Liver (tissue), 9 donors: ENCODE data around the gene FMO3. TPM values are rescaled to one million over a fixed set of nuclear protein-coding genes. Genes with fewer than 3 reads are reported as not detected.

Experiments used
- DNase-seq: peaks from one replicate; pipeline ENCODE4 v3.0.0-alpha.2; 2017; ENCODE audit warnings: low spot score
- H3K27ac ChIP-seq, 2 donors: one replicate each; pipeline ENCODE4 v1.7.0; 2013; ENCODE audit warnings: inconsistent platforms in 2 of 2, low read length in 2 of 2, control low read depth in 1 of 2, low read depth in 1 of 2, mild to moderate bottlenecking in 1 of 2
- H3K27me3 ChIP-seq, 4 donors: one replicate each; pipeline versions ENCODE4 v1.6.1 to v1.7.0; 2013; ENCODE audit warnings: low read length in 3 of 4, inconsistent platforms in 1 of 4, mild to moderate bottlenecking in 1 of 4, moderate library complexity in 1 of 4; ENCODE audit not compliant: control insufficient read depth in 4 of 4, insufficient read depth in 4 of 4
- H3K36me3 ChIP-seq, 4 donors: one replicate each; pipeline versions ENCODE4 v1.6.1 to v1.7.0; 2013; ENCODE audit warnings: low read length in 3 of 4, mild to moderate bottlenecking in 3 of 4, low read depth in 1 of 4, moderate library complexity in 1 of 4; ENCODE audit not compliant: control insufficient read depth in 4 of 4, insufficient read depth in 3 of 4
- H3K4me1 ChIP-seq, 4 donors: one replicate each; pipeline versions ENCODE4 v1.6.1 to v1.7.0; 2013; ENCODE audit warnings: low read length in 3 of 4, mild to moderate bottlenecking in 3 of 4, moderate library complexity in 1 of 4; ENCODE audit not compliant: control insufficient read depth in 4 of 4, insufficient read depth in 4 of 4
- H3K4me3 ChIP-seq, 3 donors: one replicate each; pipeline versions ENCODE4 v1.6.1 to v1.7.0; 2013; ENCODE audit warnings: low read length in 3 of 3, control low read depth in 1 of 3, low read depth in 1 of 3, mild to moderate bottlenecking in 1 of 3
- H3K9ac ChIP-seq, 2 donors: one replicate each; pipeline ENCODE4 v1.7.0; 2013; ENCODE audit warnings: low read length in 2 of 2, mild to moderate bottlenecking in 2 of 2, moderate library complexity in 2 of 2, control low read depth in 1 of 2, low read depth in 1 of 2
- H3K9me3 ChIP-seq, 4 donors: one replicate each; pipeline versions ENCODE4 v1.6.1 to v1.7.0; 2013; ENCODE audit warnings: low read length in 3 of 4; ENCODE audit not compliant: control insufficient read depth in 4 of 4
- CTCF ChIP-seq: fragments of 150-350 bp; IDR thresholded peaks from 2 replicates; pipeline ENCODE4 v1.5.1; 2017; ENCODE audit warnings: improper control_type of control experiment, low read depth, low read length; ENCODE audit not compliant: missing input control
- EGR1 ChIP-seq, 2 donors: IDR thresholded peaks; 2 replicates each; pipeline ENCODE4 v1.6.1; 2016 to 2018; ENCODE audit warnings: antibody characterized with exemption in 2 of 2, low read depth in 2 of 2
- FOXA1 ChIP-seq: IDR thresholded peaks from 2 replicates; pipeline ENCODE4 v1.6.1; 2016; ENCODE audit warnings: antibody characterized with exemption
- FOXA2 ChIP-seq: IDR thresholded peaks from 2 replicates; pipeline ENCODE4 v1.6.1; 2016; ENCODE audit warnings: antibody characterized with exemption
- GABPA ChIP-seq, 2 donors: IDR thresholded peaks in 1 of 2; conservative IDR thresholded peaks in 1 of 2; 2 replicates each; pipeline ENCODE4 v1.6.1; 2016; ENCODE audit warnings: antibody characterized with exemption in 2 of 2, mild to moderate bottlenecking in 1 of 2, moderate library complexity in 1 of 2
- HNF4A ChIP-seq, 2 donors: conservative IDR thresholded peaks; 2 replicates each; pipeline ENCODE4 v1.6.1; 2016; ENCODE audit warnings: antibody characterized with exemption in 2 of 2, mild to moderate bottlenecking in 2 of 2
- HNF4G ChIP-seq: IDR thresholded peaks from 2 replicates; pipeline ENCODE4 v1.6.1; 2016; ENCODE audit warnings: antibody characterized with exemption
- JUND ChIP-seq, 2 donors: IDR thresholded peaks; 2 replicates each; pipeline ENCODE4 v1.6.1; 2016; ENCODE audit warnings: antibody characterized with exemption in 2 of 2
- MAX ChIP-seq: IDR thresholded peaks from 2 replicates; pipeline ENCODE4 v1.6.1; 2016; ENCODE audit warnings: antibody characterized with exemption
- NR2F2 ChIP-seq: IDR thresholded peaks from 2 replicates; pipeline ENCODE4 v1.6.1; 2016; ENCODE audit warnings: antibody characterized with exemption
- RAD21 ChIP-seq, 2 donors: IDR thresholded peaks; 2 replicates each; pipeline ENCODE4 v1.6.1; 2016; ENCODE audit warnings: antibody characterized with exemption in 2 of 2, mild to moderate bottlenecking in 2 of 2
- REST ChIP-seq: IDR thresholded peaks from 2 replicates; pipeline ENCODE4 v1.6.1; 2016; ENCODE audit warnings: antibody characterized with exemption, mild to moderate bottlenecking
- RXRA ChIP-seq, 2 donors: IDR thresholded peaks; 2 replicates each; pipeline ENCODE4 v1.6.1; 2017 to 2018; ENCODE audit warnings: antibody characterized with exemption in 2 of 2, mild to moderate bottlenecking in 1 of 2
- SP1 ChIP-seq: IDR thresholded peaks from 2 replicates; pipeline ENCODE4 v1.6.1; 2018; ENCODE audit warnings: antibody characterized with exemption, mild to moderate bottlenecking
- TAF1 ChIP-seq: conservative IDR thresholded peaks from 2 replicates; pipeline ENCODE4 v1.6.1; 2016; ENCODE audit warnings: antibody characterized with exemption, mild to moderate bottlenecking
- YY1 ChIP-seq: IDR thresholded peaks from 2 replicates; pipeline ENCODE4 v1.6.1; 2016; ENCODE audit warnings: antibody characterized with exemption, mild to moderate bottlenecking
- WGBS: extraction: QIAGEN DNeasy Blood & Tissue Kit; methylation state at CpG from one replicate; pipeline ENCODE4 v1.1.7; 2013; 5-methylcytosine and 5-hydroxymethylcytosine counted together
- polyA plus RNA-seq, 2 donors: library from polyadenylated mRNA; stranded (reverse) in 1 of 2; unstranded in 1 of 2; fragments of 200-250 nt in 1 of 2; fragments of >200 nt in 1 of 2; fragmentation: Nextera tagmentation in 1 of 2; extraction: Ambion mirVana in 1 of 2; gene quantifications; one replicate each; pipeline versions ENCODE4 v1.2.1 to v1.2.3, GENCODE V29; 2013 to 2015
- total RNA-seq, 2 donors: library from RNA; depleted of rRNA; stranded (reverse); fragments of >200 nt; gene quantifications; one replicate each; pipeline ENCODE4 v1.2.3, GENCODE V29; 2014
- TF ChIP-seq, protein P1 (sequence below): IDR thresholded peaks from 2 replicates; pipeline ENCODE4 v1.6.1; 2016; ENCODE audit warnings: antibody characterized with exemption
- TF ChIP-seq, protein P2 (sequence below): IDR thresholded peaks from 2 replicates; pipeline ENCODE4 v1.6.1; 2016; ENCODE audit warnings: antibody characterized with exemption
- donor health status: healthy.
- donor health status: healthy.
- donor health status: healthy.
- donor health status: healthy.
- donor health status: healthy.

FMO3 gene
- 100 to 1,000 TPM in 1 of 2 donors, 10 to 100 TPM in 1; 11.1 to 276 TPM for total RNA-seq
- polyA plus RNA-seq, result 100 to 1,000 TPM in 1 of 2 donors, 10 to 100 TPM in 1; 99.5 to 147 TPM

DNA sequence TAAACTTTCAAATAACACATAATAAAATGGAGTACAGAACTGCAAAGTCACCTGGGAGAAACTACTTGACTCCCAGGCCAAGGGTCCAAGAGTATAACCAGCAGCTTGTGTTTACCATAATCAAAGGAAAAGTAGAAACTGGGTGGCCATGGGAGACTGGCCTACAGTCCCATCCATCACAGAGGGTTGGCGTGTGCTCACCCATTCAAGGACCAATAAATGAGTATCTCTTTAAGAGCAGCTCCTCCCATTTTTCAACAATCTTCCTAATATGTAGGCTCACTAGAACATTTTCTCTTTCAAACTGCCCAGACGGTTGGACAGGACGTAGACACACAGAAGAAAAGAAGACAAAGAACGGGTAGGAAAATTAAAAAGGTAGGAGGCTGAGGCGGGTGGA, at the start of gene FMO3:
Gene FMO3 (plus strand): TSS at position 302 of the 400 bp plus-strand sequence. CDS start 1,754 bp downstream, outside the sequence.
- no peak for DNase-seq
- 40% methylated on average over 5 of the region's 5 CpGs for WGBS

More for the DNA sequence above, at the start of gene FMO3:
- Histone ChIP-seq H3K4me1 (peaks cover 4 to 39% (median 31%) of the 10 kb centered on the region in 4 donors), H3K9ac (peak within 1 kb of the TSS; percentile 92 to 93), H3K27me3 (no peaks in the 10 kb centered on the region), H3K4me3 (peak within 1 kb of the TSS; percentile 64 to 99 (median 89)), H3K9me3 (no peaks in the 10 kb centered on the region), H3K27ac (peak within 1 kb of the TSS; percentile 56 to 73), H3K36me3 (peaks cover 0 to 2% (median 0%) of the 10 kb centered on the region in 4 donors)
- peak; percentile 34 for TF ChIP-seq MAX
- no peak for TF ChIP-seq CTCF
- peak in 1 of 2 donors; percentile 39 for TF ChIP-seq RAD21 (IDR thresholded peaks at IDR 0.05)
- TF ChIP-seq, protein P1, sequence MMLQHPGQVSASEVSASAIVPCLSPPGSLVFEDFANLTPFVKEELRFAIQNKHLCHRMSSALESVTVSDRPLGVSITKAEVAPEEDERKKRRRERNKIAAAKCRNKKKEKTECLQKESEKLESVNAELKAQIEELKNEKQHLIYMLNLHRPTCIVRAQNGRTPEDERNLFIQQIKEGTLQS, result peak; percentile 29
- no peak for TF ChIP-seq NR2F2
- TF ChIP-seq HNF4G, result peak; percentile 31
- TF ChIP-seq RXRA (IDR thresholded peaks at IDR 0.05), result peak; percentile 35 to 49
- peak; percentile 6 for TF ChIP-seq FOXA1
- TF ChIP-seq YY1, result peak; percentile 94
- TF ChIP-seq TAF1, result peak; percentile 98
- TF ChIP-seq HNF4A (conservative IDR thresholded peaks at IDR 0.05), result peak; percentile 78 to 87
- TF ChIP-seq FOXA2, result no peak
- TF ChIP-seq REST, result peak; percentile 92
- TF ChIP-seq GABPA (IDR thresholded peaks at IDR 0.05 in 1 of 2, conservative IDR thresholded peaks at IDR 0.05 in 1 of 2), result no peak
- TF ChIP-seq JUND (IDR thresholded peaks at IDR 0.05), result no peak
- TF ChIP-seq, protein P2, sequence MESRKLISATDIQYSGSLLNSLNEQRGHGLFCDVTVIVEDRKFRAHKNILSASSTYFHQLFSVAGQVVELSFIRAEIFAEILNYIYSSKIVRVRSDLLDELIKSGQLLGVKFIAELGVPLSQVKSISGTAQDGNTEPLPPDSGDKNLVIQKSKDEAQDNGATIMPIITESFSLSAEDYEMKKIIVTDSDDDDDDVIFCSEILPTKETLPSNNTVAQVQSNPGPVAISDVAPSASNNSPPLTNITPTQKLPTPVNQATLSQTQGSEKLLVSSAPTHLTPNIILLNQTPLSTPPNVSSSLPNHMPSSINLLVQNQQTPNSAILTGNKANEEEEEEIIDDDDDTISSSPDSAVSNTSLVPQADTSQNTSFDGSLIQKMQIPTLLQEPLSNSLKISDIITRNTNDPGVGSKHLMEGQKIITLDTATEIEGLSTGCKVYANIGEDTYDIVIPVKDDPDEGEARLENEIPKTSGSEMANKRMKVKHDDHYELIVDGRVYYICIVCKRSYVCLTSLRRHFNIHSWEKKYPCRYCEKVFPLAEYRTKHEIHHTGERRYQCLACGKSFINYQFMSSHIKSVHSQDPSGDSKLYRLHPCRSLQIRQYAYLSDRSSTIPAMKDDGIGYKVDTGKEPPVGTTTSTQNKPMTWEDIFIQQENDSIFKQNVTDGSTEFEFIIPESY, result no peak
- TF ChIP-seq EGR1 (IDR thresholded peaks at IDR 0.05; ENCODE audit: low read depth in 2 of 2), result no peak
- TF ChIP-seq SP1, result peak; percentile 69
